GM12878 (cell line): ENCODE data around the gene BEND7. TPM values are rescaled to one million over a fixed set of nuclear protein-coding genes. Genes with fewer than 3 reads are reported as not detected.

ENCODE experiments used
- ATF2 ChIP-seq: IDR thresholded peaks from 2 replicates; pipeline ENCODE4 v1.6.1; 2012; ENCODE audit warnings: low read length, inconsistent platforms
- BHLHE40 ChIP-seq, 2 experiments: fragments of 450-650 bp in 1 of 2; IDR thresholded peaks; 2 replicates each; pipeline ENCODE4 v1.6.1; 2011 to 2017; ENCODE audit warnings: low read depth in 2 of 2, borderline replicate concordance in 1 of 2, improper control_type of control experiment in 1 of 2, low read length in 1 of 2, mild to moderate bottlenecking in 1 of 2
- CEBPB ChIP-seq, 2 experiments: fragments of 150-350 bp in 1 of 2; IDR thresholded peaks; 2 replicates each; pipeline ENCODE4 v1.6.1; 2012 to 2014; ENCODE audit warnings: low read depth in 2 of 2, low read length in 2 of 2, borderline replicate concordance in 1 of 2, inconsistent platforms in 1 of 2
- CTCF ChIP-seq, 3 experiments: IDR thresholded peaks in 2 of 3; conservative IDR thresholded peaks in 1 of 3; 2 replicates each; pipeline ENCODE4 v1.5.1; 2011; ENCODE audit warnings: low read depth in 3 of 3, low read length in 3 of 3, mild to moderate bottlenecking in 3 of 3, control low read depth in 2 of 3, moderate library complexity in 2 of 3, inconsistent platforms in 1 of 3, mixed read lengths in 1 of 3; ENCODE audit not compliant: control insufficient read depth in 2 of 3, insufficient read depth in 1 of 3; ENCODE audit errors: extremely low read depth in 1 of 3
- HDAC6 ChIP-seq: fragments of 200-600 bp; sonication (generic); IDR thresholded peaks from one replicate; pipeline ENCODE4 v1.8.0; 2017; ENCODE audit warnings: antibody characterized with exemption; ENCODE audit not compliant: unreplicated experiment
- KLF5 ChIP-seq: fragments of 450-650 bp; IDR thresholded peaks from 2 replicates; pipeline ENCODE4 v1.6.1; 2014; ENCODE audit warnings: mild to moderate bottlenecking; ENCODE audit not compliant: partially characterized antibody
- RAD21 ChIP-seq: IDR thresholded peaks from 2 replicates; pipeline ENCODE4 v1.6.1; 2011; ENCODE audit warnings: mild to moderate bottlenecking, low read depth, low read length, moderate library complexity; ENCODE audit not compliant: insufficient read depth
- SIX5 ChIP-seq: IDR thresholded peaks from 2 replicates; pipeline ENCODE4 v1.6.1; 2011; ENCODE audit warnings: mild to moderate bottlenecking, low read depth, low read length, moderate library complexity; ENCODE audit not compliant: severe bottlenecking
- SKIL ChIP-seq: fragments of 450-650 bp; IDR thresholded peaks from 2 replicates; pipeline ENCODE4 v1.6.1; 2017; ENCODE audit warnings: mild to moderate bottlenecking, low read depth, inconsistent platforms; ENCODE audit not compliant: poor library complexity, severe bottlenecking
- TAF1 ChIP-seq: IDR thresholded peaks from 2 replicates; pipeline ENCODE4 v1.6.1; 2011; ENCODE audit warnings: mild to moderate bottlenecking, low read depth, low read length, borderline replicate concordance
- ZBED1 ChIP-seq: IDR thresholded peaks from 2 replicates; pipeline ENCODE4 v1.6.1; 2016; ENCODE audit warnings: borderline replicate concordance
- ZNF24 ChIP-seq: fragments of 450-650 bp; IDR thresholded peaks from 2 replicates; pipeline ENCODE4 v1.6.1; 2017; ENCODE audit warnings: antibody characterized with exemption, mild to moderate bottlenecking
- ZZZ3 ChIP-seq: IDR thresholded peaks from 2 replicates; pipeline ENCODE4 v1.6.1; 2011; ENCODE audit warnings: low read depth; ENCODE audit not compliant: control insufficient read depth, insufficient read length
- polyA plus RNA-seq, 11 experiments: library from polyadenylated mRNA; depleted of rRNA in 4 of 11; unstranded in 6 of 11; stranded (reverse) in 5 of 11; fragments of >200 nt; fragmentation: Nextera tagmentation in 4 of 11; fragmentation: Illumina TruSeq in 1 of 11; extraction: Ambion mirVana in 4 of 11; extraction: Trizol in 1 of 11; gene quantifications; 1 replicate in 1 of 11; 2 replicates in 10 of 11; pipeline versions ENCODE4 v1.2.1 to v1.2.3, GENCODE V29; 2011 to 2016; ENCODE audit warnings: inconsistent platforms in 2 of 11, missing spikeins in 2 of 11, low read depth in 1 of 11
- total RNA-seq, 4 experiments: library from RNA; depleted of rRNA in 3 of 4; stranded (reverse); fragments of >200 nt in 3 of 4; fragmentation: Illumina TruSeq in 1 of 4; extraction: Trizol in 1 of 4; gene quantifications; 2 replicates each; pipeline versions ENCODE4 v1.2.1 to v1.2.3, GENCODE V29; 2013 to 2021
- TF ChIP-seq, protein P1 (sequence below): fragments of 450-650 bp; IDR thresholded peaks from 2 replicates; pipeline ENCODE4 v1.6.1; 2016; ENCODE audit warnings: mild to moderate bottlenecking, moderate library complexity, borderline replicate concordance

BEND7 gene
- total and polyA plus RNA-seq, 10 of the 15 experiments (the other 5 are each of a cell fraction or from before 2014, with no cell fraction given), result not detected

DNA sequence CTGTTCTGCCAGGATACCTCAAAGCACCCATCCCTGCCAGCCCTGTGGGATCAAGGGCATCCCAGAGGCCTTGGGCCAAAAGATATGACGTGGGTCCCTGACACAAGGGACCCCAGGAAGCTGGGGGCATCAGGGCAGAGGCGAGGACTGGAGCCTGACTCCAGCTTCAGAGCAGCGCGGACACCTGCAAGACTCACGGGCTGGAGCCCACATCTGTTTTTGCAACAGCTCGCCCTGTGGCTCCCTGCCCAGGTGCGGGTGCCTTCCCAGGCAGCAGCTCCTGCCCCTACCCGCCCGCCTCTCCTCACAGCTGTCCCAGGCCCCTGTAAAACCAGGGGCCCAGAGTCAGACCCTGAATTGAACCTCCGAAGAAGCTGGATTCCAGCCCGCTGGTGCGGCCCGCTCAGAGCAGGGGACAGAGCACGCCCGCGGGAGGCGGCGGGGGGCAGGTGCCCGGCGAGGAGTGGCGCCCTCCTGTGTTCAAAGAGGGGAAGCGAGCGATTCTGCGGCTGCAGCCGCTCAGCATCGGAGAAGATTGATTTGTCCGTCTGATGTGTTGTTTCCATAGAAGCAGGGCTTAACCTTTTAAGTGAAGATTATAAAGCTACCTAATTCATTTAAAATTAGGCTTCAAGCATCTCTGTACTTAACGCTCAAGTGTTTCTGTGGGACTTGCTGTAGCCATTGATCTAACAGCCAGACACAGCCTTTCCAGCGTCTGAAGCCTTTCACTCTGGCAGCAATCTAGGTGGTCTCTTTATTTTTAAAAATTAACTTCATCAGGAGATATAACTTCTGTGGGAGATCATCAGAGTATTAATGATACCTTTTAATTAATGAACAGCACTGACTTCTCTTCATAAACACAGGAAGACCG is 88.4 kb downstream of the BEND7 start (continued):
- TF ChIP-seq, protein P1, sequence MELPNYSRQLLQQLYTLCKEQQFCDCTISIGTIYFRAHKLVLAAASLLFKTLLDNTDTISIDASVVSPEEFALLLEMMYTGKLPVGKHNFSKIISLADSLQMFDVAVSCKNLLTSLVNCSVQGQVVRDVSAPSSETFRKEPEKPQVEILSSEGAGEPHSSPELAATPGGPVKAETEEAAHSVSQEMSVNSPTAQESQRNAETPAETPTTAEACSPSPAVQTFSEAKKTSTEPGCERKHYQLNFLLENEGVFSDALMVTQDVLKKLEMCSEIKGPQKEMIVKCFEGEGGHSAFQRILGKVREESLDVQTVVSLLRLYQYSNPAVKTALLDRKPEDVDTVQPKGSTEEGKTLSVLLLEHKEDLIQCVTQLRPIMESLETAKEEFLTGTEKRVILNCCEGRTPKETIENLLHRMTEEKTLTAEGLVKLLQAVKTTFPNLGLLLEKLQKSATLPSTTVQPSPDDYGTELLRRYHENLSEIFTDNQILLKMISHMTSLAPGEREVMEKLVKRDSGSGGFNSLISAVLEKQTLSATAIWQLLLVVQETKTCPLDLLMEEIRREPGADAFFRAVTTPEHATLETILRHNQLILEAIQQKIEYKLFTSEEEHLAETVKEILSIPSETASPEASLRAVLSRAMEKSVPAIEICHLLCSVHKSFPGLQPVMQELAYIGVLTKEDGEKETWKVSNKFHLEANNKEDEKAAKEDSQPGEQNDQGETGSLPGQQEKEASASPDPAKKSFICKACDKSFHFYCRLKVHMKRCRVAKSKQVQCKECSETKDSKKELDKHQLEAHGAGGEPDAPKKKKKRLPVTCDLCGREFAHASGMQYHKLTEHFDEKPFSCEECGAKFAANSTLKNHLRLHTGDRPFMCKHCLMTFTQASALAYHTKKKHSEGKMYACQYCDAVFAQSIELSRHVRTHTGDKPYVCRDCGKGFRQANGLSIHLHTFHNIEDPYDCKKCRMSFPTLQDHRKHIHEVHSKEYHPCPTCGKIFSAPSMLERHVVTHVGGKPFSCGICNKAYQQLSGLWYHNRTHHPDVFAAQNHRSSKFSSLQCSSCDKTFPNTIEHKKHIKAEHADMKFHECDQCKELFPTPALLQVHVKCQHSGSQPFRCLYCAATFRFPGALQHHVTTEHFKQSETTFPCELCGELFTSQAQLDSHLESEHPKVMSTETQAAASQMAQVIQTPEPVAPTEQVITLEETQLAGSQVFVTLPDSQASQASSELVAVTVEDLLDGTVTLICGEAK, result no peak
- no peak for TF ChIP-seq ZNF24
- TF ChIP-seq TAF1, result no peak
- no peak for TF ChIP-seq ZZZ3
- TF ChIP-seq CEBPB (IDR thresholded peaks at IDR 0.05; ENCODE audit: borderline replicate concordance in 1 of 2, low read depth in 2 of 2, low read length in 2 of 2), result no peak
- no peak for TF ChIP-seq ATF2
- peak; percentile 50 for TF ChIP-seq RAD21
- TF ChIP-seq ZBED1, result no peak
- TF ChIP-seq BHLHE40 (IDR thresholded peaks at IDR 0.05; ENCODE audit: borderline replicate concordance in 1 of 2, low read depth in 2 of 2, low read length in 1 of 2), result peak in 1 of 2 experiments; percentile 19; a peak in 1 of 4 replicates
- TF ChIP-seq SKIL, result no peak
- TF ChIP-seq KLF5, result no peak
- TF ChIP-seq SIX5, result no peak
- TF ChIP-seq HDAC6, result no peak
- peak; percentile 72 to 81 (median 80) for TF ChIP-seq CTCF (IDR thresholded peaks at IDR 0.05 in 2 of 3, conservative IDR thresholded peaks at IDR 0.05 in 1 of 3; ENCODE audit: control insufficient read depth in 2 of 3, extremely low read depth in 1 of 3, insufficient read depth in 1 of 3, low read depth in 3 of 3, low read length in 3 of 3)
